HepG2 (cell line): Measurements from ENCODE around the gene SGCD. TPM values are rescaled to one million over a fixed set of nuclear protein-coding genes. Genes with fewer than 3 reads are reported as not detected.

Experiments used
- HNF4G ChIP-seq, 2 experiments: sonication (generic) in 1 of 2; formaldehyde crosslinking in 1 of 2; IDR thresholded peaks; 2 replicates each; pipeline versions ENCODE4 v1.4.0 to v1.6.1; 2011 to 2020; ENCODE audit warnings: borderline replicate concordance in 2 of 2, low read depth in 2 of 2, mild to moderate bottlenecking in 2 of 2, low read length in 1 of 2, missing genetic modification reagents in 1 of 2, moderate library complexity in 1 of 2
- NCOA1 ChIP-seq: sonication (generic); formaldehyde crosslinking; IDR thresholded peaks from 2 replicates; pipeline ENCODE4 v1.9.0; 2021; ENCODE audit warnings: missing genetic modification reagents
- PAX8 ChIP-seq: sonication (generic); formaldehyde crosslinking; IDR thresholded peaks from 2 replicates; pipeline ENCODE4 v1.8.0; 2022; ENCODE audit warnings: mild to moderate bottlenecking, missing genetic modification reagents, borderline replicate concordance
- RARG ChIP-seq: sonication (generic); formaldehyde crosslinking; IDR thresholded peaks from 2 replicates; pipeline ENCODE4 v1.4.0; 2020; ENCODE audit warnings: low read depth, mild to moderate bottlenecking, missing genetic modification reagents
- TFE3 ChIP-seq: IDR thresholded peaks from 2 replicates; pipeline ENCODE4 v1.6.1; 2016
- ZNF614 ChIP-seq: IDR thresholded peaks from 2 replicates; pipeline ENCODE4 v1.6.1; 2018; ENCODE audit warnings: missing biosample characterization, missing genetic modification reagents, inconsistent platforms, borderline replicate concordance
- polyA plus RNA-seq, 8 experiments: library from polyadenylated mRNA; depleted of rRNA in 3 of 8; stranded (reverse) in 7 of 8; unstranded in 1 of 8; fragments of >200 nt; fragmentation: Illumina TruSeq in 4 of 8; extraction: Trizol in 4 of 8; gene quantifications; 2 replicates each; pipeline versions ENCODE4 v1.2.1 to v1.2.3, GENCODE V29; 2011 to 2016; ENCODE audit warnings: low read depth in 4 of 8, missing spikeins in 1 of 8, mixed read lengths in 1 of 8; ENCODE audit not compliant: insufficient read depth in 1 of 8
- total RNA-seq, 5 experiments: library from RNA; depleted of rRNA; stranded (reverse); fragments of >200 nt; fragmentation: Illumina TruSeq; extraction: Trizol; gene quantifications; 2 replicates each; pipeline ENCODE4 v1.2.3, GENCODE V29; 2016; ENCODE audit warnings: low read depth in 1 of 5
- TF ChIP-seq, protein P1 (sequence below): sonication (generic); formaldehyde crosslinking; IDR thresholded peaks from 2 replicates; pipeline ENCODE4 v1.4.0; 2020; ENCODE audit warnings: missing genetic modification reagents, borderline replicate concordance
- TF ChIP-seq, protein P2 (sequence below): sonication (generic); formaldehyde crosslinking; IDR thresholded peaks from 2 replicates; pipeline ENCODE4 v1.4.0; 2020; ENCODE audit warnings: missing genetic modification reagents, borderline replicate concordance
- TF ChIP-seq, protein P3 (sequence below): sonication (generic); formaldehyde crosslinking; IDR thresholded peaks from 2 replicates; pipeline ENCODE4 v1.4.0; 2020; ENCODE audit warnings: mild to moderate bottlenecking, missing genetic modification reagents
- TF ChIP-seq, protein P4 (sequence below): sonication (generic); formaldehyde crosslinking; IDR thresholded peaks from 2 replicates; pipeline ENCODE4 v1.4.0; 2020; ENCODE audit warnings: missing genetic modification reagents, borderline replicate concordance

Gene SGCD
- total and polyA plus RNA-seq, 2 of the 13 experiments (the other 11 are each of a cell fraction or from before 2014, with no cell fraction given) = not detected

DNA sequence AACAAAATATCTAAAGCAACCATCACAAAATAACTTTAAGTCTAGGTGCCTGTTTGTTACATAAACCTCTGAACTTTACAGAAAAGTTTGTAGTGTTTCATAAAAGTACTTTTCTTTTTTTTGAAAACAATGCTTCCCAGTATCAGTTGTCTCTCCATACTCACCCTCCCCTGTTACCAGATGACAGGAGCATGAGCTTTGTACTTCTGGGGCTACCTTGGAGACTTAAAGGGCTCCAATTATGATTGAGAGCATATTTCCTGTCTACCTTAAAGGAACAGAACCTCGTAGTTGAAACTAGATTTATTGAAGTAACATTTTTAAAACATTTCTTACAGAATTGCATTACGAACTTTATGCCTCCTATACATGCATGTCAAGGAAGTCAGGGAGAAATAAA is 467.7 kb downstream of the SGCD start (continued):
- no peak for TF ChIP-seq HNF4G (IDR thresholded peaks at IDR 0.05; ENCODE audit: borderline replicate concordance, low read depth, low read length)
- TF ChIP-seq HNF4G (CRISPR knock-in tag; IDR thresholded peaks at IDR 0.05; ENCODE audit: borderline replicate concordance, low read depth) = no peak
- TF ChIP-seq, protein P1, sequence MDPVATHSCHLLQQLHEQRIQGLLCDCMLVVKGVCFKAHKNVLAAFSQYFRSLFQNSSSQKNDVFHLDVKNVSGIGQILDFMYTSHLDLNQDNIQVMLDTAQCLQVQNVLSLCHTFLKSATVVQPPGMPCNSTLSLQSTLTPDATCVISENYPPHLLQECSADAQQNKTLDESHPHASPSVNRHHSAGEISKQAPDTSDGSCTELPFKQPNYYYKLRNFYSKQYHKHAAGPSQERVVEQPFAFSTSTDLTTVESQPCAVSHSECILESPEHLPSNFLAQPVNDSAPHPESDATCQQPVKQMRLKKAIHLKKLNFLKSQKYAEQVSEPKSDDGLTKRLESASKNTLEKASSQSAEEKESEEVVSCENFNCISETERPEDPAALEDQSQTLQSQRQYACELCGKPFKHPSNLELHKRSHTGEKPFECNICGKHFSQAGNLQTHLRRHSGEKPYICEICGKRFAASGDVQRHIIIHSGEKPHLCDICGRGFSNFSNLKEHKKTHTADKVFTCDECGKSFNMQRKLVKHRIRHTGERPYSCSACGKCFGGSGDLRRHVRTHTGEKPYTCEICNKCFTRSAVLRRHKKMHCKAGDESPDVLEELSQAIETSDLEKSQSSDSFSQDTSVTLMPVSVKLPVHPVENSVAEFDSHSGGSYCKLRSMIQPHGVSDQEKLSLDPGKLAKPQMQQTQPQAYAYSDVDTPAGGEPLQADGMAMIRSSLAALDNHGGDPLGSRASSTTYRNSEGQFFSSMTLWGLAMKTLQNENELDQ (CRISPR knock-in tag) = no peak
- no peak for TF ChIP-seq TFE3
- TF ChIP-seq PAX8 (CRISPR knock-in tag) = no peak
- TF ChIP-seq NCOA1 = no peak
- no peak for TF ChIP-seq ZNF614 (CRISPR knock-in tag)
- TF ChIP-seq, protein P2, sequence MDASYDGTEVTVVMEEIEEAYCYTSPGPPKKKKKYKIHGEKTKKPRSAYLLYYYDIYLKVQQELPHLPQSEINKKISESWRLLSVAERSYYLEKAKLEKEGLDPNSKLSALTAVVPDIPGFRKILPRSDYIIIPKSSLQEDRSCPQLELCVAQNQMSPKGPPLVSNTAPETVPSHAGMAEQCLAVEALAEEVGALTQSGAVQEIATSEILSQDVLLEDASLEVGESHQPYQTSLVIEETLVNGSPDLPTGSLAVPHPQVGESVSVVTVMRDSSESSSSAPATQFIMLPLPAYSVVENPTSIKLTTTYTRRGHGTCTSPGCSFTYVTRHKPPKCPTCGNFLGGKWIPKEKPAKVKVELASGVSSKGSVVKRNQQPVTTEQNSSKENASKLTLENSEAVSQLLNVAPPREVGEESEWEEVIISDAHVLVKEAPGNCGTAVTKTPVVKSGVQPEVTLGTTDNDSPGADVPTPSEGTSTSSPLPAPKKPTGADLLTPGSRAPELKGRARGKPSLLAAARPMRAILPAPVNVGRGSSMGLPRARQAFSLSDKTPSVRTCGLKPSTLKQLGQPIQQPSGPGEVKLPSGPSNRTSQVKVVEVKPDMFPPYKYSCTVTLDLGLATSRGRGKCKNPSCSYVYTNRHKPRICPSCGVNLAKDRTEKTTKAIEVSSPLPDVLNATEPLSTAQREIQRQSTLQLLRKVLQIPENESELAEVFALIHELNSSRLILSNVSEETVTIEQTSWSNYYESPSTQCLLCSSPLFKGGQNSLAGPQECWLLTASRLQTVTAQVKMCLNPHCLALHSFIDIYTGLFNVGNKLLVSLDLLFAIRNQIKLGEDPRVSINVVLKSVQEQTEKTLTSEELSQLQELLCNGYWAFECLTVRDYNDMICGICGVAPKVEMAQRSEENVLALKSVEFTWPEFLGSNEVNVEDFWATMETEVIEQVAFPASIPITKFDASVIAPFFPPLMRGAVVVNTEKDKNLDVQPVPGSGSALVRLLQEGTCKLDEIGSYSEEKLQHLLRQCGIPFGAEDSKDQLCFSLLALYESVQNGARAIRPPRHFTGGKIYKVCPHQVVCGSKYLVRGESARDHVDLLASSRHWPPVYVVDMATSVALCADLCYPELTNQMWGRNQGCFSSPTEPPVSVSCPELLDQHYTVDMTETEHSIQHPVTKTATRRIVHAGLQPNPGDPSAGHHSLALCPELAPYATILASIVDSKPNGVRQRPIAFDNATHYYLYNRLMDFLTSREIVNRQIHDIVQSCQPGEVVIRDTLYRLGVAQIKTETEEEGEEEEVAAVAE (CRISPR knock-in tag) = no peak
- TF ChIP-seq, protein P3, sequence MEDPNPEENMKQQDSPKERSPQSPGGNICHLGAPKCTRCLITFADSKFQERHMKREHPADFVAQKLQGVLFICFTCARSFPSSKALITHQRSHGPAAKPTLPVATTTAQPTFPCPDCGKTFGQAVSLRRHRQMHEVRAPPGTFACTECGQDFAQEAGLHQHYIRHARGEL (CRISPR knock-in tag) = no peak
- TF ChIP-seq, protein P4, sequence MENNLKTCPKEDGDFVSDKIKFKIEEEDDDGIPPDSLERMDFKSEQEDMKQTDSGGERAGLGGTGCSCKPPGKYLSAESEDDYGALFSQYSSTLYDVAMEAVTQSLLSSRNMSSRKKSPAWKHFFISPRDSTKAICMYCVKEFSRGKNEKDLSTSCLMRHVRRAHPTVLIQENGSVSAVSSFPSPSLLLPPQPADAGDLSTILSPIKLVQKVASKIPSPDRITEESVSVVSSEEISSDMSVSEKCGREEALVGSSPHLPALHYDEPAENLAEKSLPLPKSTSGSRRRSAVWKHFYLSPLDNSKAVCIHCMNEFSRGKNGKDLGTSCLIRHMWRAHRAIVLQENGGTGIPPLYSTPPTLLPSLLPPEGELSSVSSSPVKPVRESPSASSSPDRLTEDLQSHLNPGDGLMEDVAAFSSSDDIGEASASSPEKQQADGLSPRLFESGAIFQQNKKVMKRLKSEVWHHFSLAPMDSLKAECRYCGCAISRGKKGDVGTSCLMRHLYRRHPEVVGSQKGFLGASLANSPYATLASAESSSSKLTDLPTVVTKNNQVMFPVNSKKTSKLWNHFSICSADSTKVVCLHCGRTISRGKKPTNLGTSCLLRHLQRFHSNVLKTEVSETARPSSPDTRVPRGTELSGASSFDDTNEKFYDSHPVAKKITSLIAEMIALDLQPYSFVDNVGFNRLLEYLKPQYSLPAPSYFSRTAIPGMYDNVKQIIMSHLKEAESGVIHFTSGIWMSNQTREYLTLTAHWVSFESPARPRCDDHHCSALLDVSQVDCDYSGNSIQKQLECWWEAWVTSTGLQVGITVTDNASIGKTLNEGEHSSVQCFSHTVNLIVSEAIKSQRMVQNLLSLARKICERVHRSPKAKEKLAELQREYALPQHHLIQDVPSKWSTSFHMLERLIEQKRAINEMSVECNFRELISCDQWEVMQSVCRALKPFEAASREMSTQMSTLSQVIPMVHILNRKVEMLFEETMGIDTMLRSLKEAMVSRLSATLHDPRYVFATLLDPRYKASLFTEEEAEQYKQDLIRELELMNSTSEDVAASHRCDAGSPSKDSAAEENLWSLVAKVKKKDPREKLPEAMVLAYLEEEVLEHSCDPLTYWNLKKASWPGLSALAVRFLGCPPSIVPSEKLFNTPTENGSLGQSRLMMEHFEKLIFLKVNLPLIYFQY (CRISPR knock-in tag) = no peak
- no peak for TF ChIP-seq RARG (CRISPR knock-in tag)
